HL-60 (cell line): ENCODE measurements around the gene NTN1.

Source experiments
- DNase-seq, 2 experiments: peaks; one replicate each; pipeline ENCODE4 v3.0.0-alpha.2; 2010 to 2020; ENCODE audit warnings: low read depth in 1 of 2, low spot score in 1 of 2
- H3K27ac ChIP-seq: fragments of 250-450 bp; sonication (Bioruptor Pico); replicated peaks from 2 replicates; pipeline ENCODE4 v1.5.1; 2020; ENCODE audit warnings: mild to moderate bottlenecking, moderate library complexity
- H3K27me3 ChIP-seq: fragments of 250-450 bp; sonication (Bioruptor Pico); 2 replicates; pipeline ENCODE4 v1.5.1; 2021; ENCODE audit warnings: mild to moderate bottlenecking, moderate library complexity; ENCODE audit not compliant: insufficient read depth, poor library complexity, severe bottlenecking
- H3K4me3 ChIP-seq: replicated peaks from 2 replicates; pipeline ENCODE4 v1.5.1; 2011; ENCODE audit warnings: mild to moderate bottlenecking, control low read depth, low read length; ENCODE audit not compliant: insufficient read depth
- CTCF ChIP-seq: IDR thresholded peaks from one replicate; pipeline ENCODE4 v1.5.1; 2011; ENCODE audit warnings: low read length, control low read depth, inconsistent platforms; ENCODE audit not compliant: insufficient read depth
- GABPA ChIP-seq: IDR thresholded peaks from 2 replicates; pipeline ENCODE4 v1.6.1; 2012; ENCODE audit warnings: low read depth
- POLR2AphosphoS5 ChIP-seq: IDR thresholded peaks from 2 replicates; pipeline ENCODE4 v1.6.1; 2012; ENCODE audit warnings: low read depth
- REST ChIP-seq: IDR thresholded peaks from 2 replicates; pipeline ENCODE4 v1.6.1; 2012; ENCODE audit warnings: low read depth; ENCODE audit not compliant: insufficient replicate concordance
- SPI1 ChIP-seq: IDR thresholded peaks from 2 replicates; pipeline ENCODE4 v1.6.1; 2012; ENCODE audit warnings: low read depth, mild to moderate bottlenecking, borderline replicate concordance

NTN1 gene

GRCh38 chr17:9221147-9221921 lies 200.0 kb downstream of the NTN1 start:
- Histone ChIP-seq H3K27ac (no peak overlapping the region), H3K27me3 (no peaks in the 10 kb centered on the region), H3K4me3 (no peak overlapping the region)
- no peak for DNase-seq
- TF ChIP-seq GABPA (no peak), SPI1 (no peak), REST (no peak), POLR2AphosphoS5 (no peak), CTCF (no peak)

- Histone ChIP-seq H3K4me3 (no peak overlapping the region), H3K27me3 (no peaks in the 10 kb centered on the region), H3K27ac (no peak overlapping the region)
- TF ChIP-seq CTCF (no peak), SPI1 (no peak), GABPA (no peak)
- DNase-seq, result no peak
Observed at GRCh38 chr17:9221922-9222180, 200.5 kb downstream of the NTN1 start.

- H3K27me3 ChIP-seq, result no peaks in the 10 kb centered on the region
- DNase-seq, result no peak
- H3K27ac ChIP-seq, result no peak overlapping the region
- H3K4me3 ChIP-seq, result no peak overlapping the region
- TF ChIP-seq POLR2AphosphoS5 (no peak), REST (no peak), GABPA (no peak), SPI1 (no peak), CTCF (no peak)
Observed at GRCh38 chr17:9223531-9223930, 202.2 kb downstream of the NTN1 start.

- H3K27me3 ChIP-seq, result no peaks in the 10 kb centered on the region
- H3K27ac ChIP-seq, result no peak overlapping the region
- DNase-seq, result no peak
- TF ChIP-seq GABPA, result no peak
- TF ChIP-seq POLR2AphosphoS5, result no peak
- no peak for TF ChIP-seq REST
- TF ChIP-seq SPI1, result no peak
- TF ChIP-seq CTCF, result no peak
- no peak overlapping the region for H3K4me3 ChIP-seq
Observed at GRCh38 chr17:9224485-9224884, 203.2 kb downstream of the NTN1 start.
